HepG2 (cell line): ENCODE data around the gene FSCN2. TPM values are rescaled to one million over a fixed set of nuclear protein-coding genes. Genes with fewer than 3 reads are reported as not detected.

Experiments used
- ARNTL ChIP-seq: sonication (generic); formaldehyde crosslinking; IDR thresholded peaks from 2 replicates; pipeline ENCODE4 v1.4.0; 2020; ENCODE audit warnings: mild to moderate bottlenecking, missing genetic modification reagents
- CEBPG ChIP-seq: IDR thresholded peaks from 2 replicates; pipeline ENCODE4 v1.6.1; 2016
- FOXP1 ChIP-seq, 2 experiments: fragments of 450-650 bp in 1 of 2; IDR thresholded peaks; 2 replicates each; pipeline ENCODE4 v1.6.1; 2017 to 2018; ENCODE audit warnings: antibody characterized with exemption in 1 of 2
- GABPB1 ChIP-seq: IDR thresholded peaks from 2 replicates; pipeline ENCODE4 v1.6.1; 2016; ENCODE audit warnings: mild to moderate bottlenecking, missing genetic modification reagents, moderate library complexity, missing compliant biosample characterization
- PHF20 ChIP-seq: sonication (generic); formaldehyde crosslinking; IDR thresholded peaks from 2 replicates; pipeline ENCODE4 v1.5.0; 2020; ENCODE audit warnings: mild to moderate bottlenecking, missing genetic modification reagents
- PLRG1 ChIP-seq: fragments of 450-650 bp; conservative IDR thresholded peaks from 2 replicates; pipeline ENCODE4 v1.6.1; 2016
- POLR2AphosphoS2 ChIP-seq: IDR thresholded peaks from 2 replicates; pipeline ENCODE4 v1.6.1; 2011; ENCODE audit warnings: low read depth, low read length, improper control_type of control experiment
- RARG ChIP-seq: sonication (generic); formaldehyde crosslinking; IDR thresholded peaks from 2 replicates; pipeline ENCODE4 v1.4.0; 2020; ENCODE audit warnings: low read depth, mild to moderate bottlenecking, missing genetic modification reagents
- SOX5 ChIP-seq: IDR thresholded peaks from 2 replicates; pipeline ENCODE4 v1.6.1; 2016; ENCODE audit warnings: borderline replicate concordance
- TSC22D2 ChIP-seq: sonication (generic); formaldehyde crosslinking; IDR thresholded peaks from 2 replicates; pipeline ENCODE4 v1.5.1; 2020; ENCODE audit warnings: missing genetic modification reagents, mild to moderate bottlenecking, borderline replicate concordance
- ZFP90 ChIP-seq: sonication (generic); formaldehyde crosslinking; IDR thresholded peaks from 2 replicates; pipeline ENCODE4 v1.8.0; 2022; ENCODE audit warnings: missing genetic modification reagents, mild to moderate bottlenecking, inconsistent platforms, borderline replicate concordance
- ZFY ChIP-seq: sonication (generic); formaldehyde crosslinking; IDR thresholded peaks from 2 replicates; pipeline ENCODE4 v1.4.0; 2020; ENCODE audit warnings: missing genetic modification reagents
- ZNF143 ChIP-seq: sonication (generic); formaldehyde crosslinking; IDR thresholded peaks from 2 replicates; pipeline ENCODE4 v1.4.0; 2020; ENCODE audit warnings: missing genetic modification reagents
- ZNF207 ChIP-seq: fragments of 450-650 bp; IDR thresholded peaks from 2 replicates; pipeline ENCODE4 v1.6.1; 2016; ENCODE audit warnings: antibody characterized with exemption, borderline replicate concordance
- ZNF235 ChIP-seq: sonication (generic); formaldehyde crosslinking; IDR thresholded peaks from 2 replicates; pipeline ENCODE4 v1.8.1; 2023; ENCODE audit warnings: mild to moderate bottlenecking, missing genetic modification reagents, borderline replicate concordance
- ZNF446 ChIP-seq: sonication (generic); formaldehyde crosslinking; IDR thresholded peaks from 2 replicates; pipeline ENCODE4 v1.5.0; 2020; ENCODE audit warnings: mild to moderate bottlenecking, missing genetic modification reagents
- ZNF530 ChIP-seq: sonication (generic); formaldehyde crosslinking; IDR thresholded peaks from 2 replicates; pipeline ENCODE4 v1.5.0; 2020; ENCODE audit warnings: low read depth, mild to moderate bottlenecking, missing genetic modification reagents
- ZNF577 ChIP-seq: sonication (generic); formaldehyde crosslinking; IDR thresholded peaks from 2 replicates; pipeline ENCODE4 v1.4.0; 2020; ENCODE audit warnings: mild to moderate bottlenecking, low read depth, missing genetic modification reagents, borderline replicate concordance
- ZNF605 ChIP-seq: sonication (generic); formaldehyde crosslinking; IDR thresholded peaks from 2 replicates; pipeline ENCODE4 v1.8.0; 2022; ENCODE audit warnings: mild to moderate bottlenecking, missing genetic modification reagents
- ZNF761 ChIP-seq: sonication (generic); formaldehyde crosslinking; conservative IDR thresholded peaks from 2 replicates; pipeline ENCODE4 v1.4.0; 2020; ENCODE audit warnings: mild to moderate bottlenecking, missing genetic modification reagents
- ZNF780A ChIP-seq: sonication (generic); formaldehyde crosslinking; IDR thresholded peaks from 2 replicates; pipeline ENCODE4 v1.8.0; 2022; ENCODE audit warnings: mild to moderate bottlenecking, missing genetic modification reagents, moderate library complexity
- ZSCAN22 ChIP-seq: sonication (generic); formaldehyde crosslinking; IDR thresholded peaks from 2 replicates; pipeline ENCODE4 v1.4.0; 2020; ENCODE audit warnings: mild to moderate bottlenecking, missing genetic modification reagents
- polyA plus RNA-seq, 8 experiments: library from polyadenylated mRNA; depleted of rRNA in 3 of 8; stranded (reverse) in 7 of 8; unstranded in 1 of 8; fragments of >200 nt; fragmentation: Illumina TruSeq in 4 of 8; extraction: Trizol in 4 of 8; gene quantifications; 2 replicates each; pipeline versions ENCODE4 v1.2.1 to v1.2.3, GENCODE V29; 2011 to 2016; ENCODE audit warnings: low read depth in 4 of 8, missing spikeins in 1 of 8, mixed read lengths in 1 of 8; ENCODE audit not compliant: insufficient read depth in 1 of 8
- total RNA-seq, 5 experiments: library from RNA; depleted of rRNA; stranded (reverse); fragments of >200 nt; fragmentation: Illumina TruSeq; extraction: Trizol; gene quantifications; 2 replicates each; pipeline ENCODE4 v1.2.3, GENCODE V29; 2016; ENCODE audit warnings: low read depth in 1 of 5
- TF ChIP-seq, protein P1 (sequence below): sonication (generic); formaldehyde crosslinking; IDR thresholded peaks from 2 replicates; pipeline ENCODE4 v1.5.0; 2020; ENCODE audit warnings: mild to moderate bottlenecking, missing genetic modification reagents, borderline replicate concordance
- TF ChIP-seq, protein P2 (sequence below): sonication (generic); formaldehyde crosslinking; IDR thresholded peaks from 2 replicates; pipeline ENCODE4 v1.4.0; 2020; ENCODE audit warnings: mild to moderate bottlenecking, missing genetic modification reagents
- TF ChIP-seq, protein P3 (sequence below): sonication (generic); formaldehyde crosslinking; conservative IDR thresholded peaks from 2 replicates; pipeline ENCODE4 v1.5.0; 2020; ENCODE audit warnings: missing genetic modification reagents

Gene FSCN2
- total and polyA plus RNA-seq, 2 of the 13 experiments (the other 11 are each of a cell fraction or from before 2014, with no cell fraction given) = 0.09 TPM; not detected in 1

DNA sequence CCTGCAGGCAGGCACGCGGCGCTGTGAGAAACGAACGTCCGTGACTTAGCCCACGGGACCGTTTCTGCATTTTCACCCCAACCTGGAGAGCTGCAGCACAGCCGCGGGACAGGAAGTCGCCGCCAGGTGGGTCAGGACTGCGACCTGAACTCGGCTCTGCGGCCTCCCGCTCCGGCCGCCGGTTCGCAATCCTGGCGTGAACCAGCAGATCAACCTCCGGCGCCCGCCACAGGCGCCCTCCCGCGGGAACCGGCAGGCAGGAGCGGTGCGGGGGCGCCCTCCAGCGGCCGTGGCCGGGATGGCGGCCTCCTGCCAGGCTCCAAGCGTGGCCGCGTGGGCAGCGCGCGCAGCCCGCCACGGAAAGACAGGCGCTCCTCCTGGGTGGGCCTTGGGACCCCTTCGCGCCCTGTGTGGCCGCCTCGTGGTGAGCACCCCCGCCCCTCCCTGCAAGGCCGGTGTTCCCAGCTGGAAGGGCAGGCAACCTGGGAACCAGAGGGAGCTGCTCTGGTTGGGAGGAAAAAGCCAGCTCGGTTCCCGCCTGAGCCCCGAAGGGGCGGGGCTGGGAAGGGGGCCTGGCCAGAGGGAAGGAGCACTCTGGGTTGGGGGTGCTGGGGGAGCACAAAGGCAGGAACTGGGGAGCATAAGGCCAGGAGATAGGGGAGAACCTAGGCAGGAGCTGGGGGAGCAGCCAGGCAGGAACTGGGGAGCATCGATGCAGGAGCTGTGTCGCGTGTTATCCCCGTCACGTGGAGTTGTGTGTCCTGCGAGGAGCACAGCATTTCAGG lies 43.8 kb upstream of the FSCN2 start (continued):
- TF ChIP-seq, protein P1, sequence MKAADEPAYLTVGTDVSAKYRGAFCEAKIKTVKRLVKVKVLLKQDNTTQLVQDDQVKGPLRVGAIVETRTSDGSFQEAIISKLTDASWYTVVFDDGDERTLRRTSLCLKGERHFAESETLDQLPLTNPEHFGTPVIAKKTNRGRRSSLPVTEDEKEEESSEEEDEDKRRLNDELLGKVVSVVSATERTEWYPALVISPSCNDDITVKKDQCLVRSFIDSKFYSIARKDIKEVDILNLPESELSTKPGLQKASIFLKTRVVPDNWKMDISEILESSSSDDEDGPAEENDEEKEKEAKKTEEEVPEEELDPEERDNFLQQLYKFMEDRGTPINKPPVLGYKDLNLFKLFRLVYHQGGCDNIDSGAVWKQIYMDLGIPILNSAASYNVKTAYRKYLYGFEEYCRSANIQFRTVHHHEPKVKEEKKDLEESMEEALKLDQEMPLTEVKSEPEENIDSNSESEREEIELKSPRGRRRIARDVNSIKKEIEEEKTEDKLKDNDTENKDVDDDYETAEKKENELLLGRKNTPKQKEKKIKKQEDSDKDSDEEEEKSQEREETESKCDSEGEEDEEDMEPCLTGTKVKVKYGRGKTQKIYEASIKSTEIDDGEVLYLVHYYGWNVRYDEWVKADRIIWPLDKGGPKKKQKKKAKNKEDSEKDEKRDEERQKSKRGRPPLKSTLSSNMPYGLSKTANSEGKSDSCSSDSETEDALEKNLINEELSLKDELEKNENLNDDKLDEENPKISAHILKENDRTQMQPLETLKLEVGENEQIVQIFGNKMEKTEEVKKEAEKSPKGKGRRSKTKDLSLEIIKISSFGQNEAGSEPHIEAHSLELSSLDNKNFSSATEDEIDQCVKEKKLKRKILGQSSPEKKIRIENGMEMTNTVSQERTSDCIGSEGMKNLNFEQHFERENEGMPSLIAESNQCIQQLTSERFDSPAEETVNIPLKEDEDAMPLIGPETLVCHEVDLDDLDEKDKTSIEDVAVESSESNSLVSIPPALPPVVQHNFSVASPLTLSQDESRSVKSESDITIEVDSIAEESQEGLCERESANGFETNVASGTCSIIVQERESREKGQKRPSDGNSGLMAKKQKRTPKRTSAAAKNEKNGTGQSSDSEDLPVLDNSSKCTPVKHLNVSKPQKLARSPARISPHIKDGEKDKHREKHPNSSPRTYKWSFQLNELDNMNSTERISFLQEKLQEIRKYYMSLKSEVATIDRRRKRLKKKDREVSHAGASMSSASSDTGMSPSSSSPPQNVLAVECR = peak; percentile 84
- TF ChIP-seq, protein P2, sequence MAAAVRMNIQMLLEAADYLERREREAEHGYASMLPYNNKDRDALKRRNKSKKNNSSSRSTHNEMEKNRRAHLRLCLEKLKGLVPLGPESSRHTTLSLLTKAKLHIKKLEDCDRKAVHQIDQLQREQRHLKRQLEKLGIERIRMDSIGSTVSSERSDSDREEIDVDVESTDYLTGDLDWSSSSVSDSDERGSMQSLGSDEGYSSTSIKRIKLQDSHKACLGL = peak; percentile 76
- TF ChIP-seq PLRG1 = no peak
- TF ChIP-seq GABPB1 (CRISPR knock-in tag) = peak; percentile 83; the same call in 1 of the 2 replicates
- TF ChIP-seq ARNTL (CRISPR knock-in tag) = peak; percentile 76; the same call in 1 of the 2 replicates
- no peak for TF ChIP-seq ZNF530 (CRISPR knock-in tag)
- peak; percentile 39; the same call in 1 of the 2 replicates for TF ChIP-seq ZSCAN22 (CRISPR knock-in tag)
- TF ChIP-seq TSC22D2 (CRISPR knock-in tag) = peak; percentile 62; the same call in 1 of the 2 replicates
- TF ChIP-seq ZNF605 (CRISPR knock-in tag) = 0 out of 2 replicates have a peak, but pooled peaks have one; percentile 49
- TF ChIP-seq ZNF780A (CRISPR knock-in tag) = no peak
- TF ChIP-seq ZNF577 (CRISPR knock-in tag) = no peak
- TF ChIP-seq ZNF761 (CRISPR knock-in tag) = no peak; the same call in 1 of the 2 replicates
- no peak; the same call in 1 of the 2 replicates for TF ChIP-seq PHF20 (CRISPR knock-in tag)
- no peak for TF ChIP-seq POLR2AphosphoS2
- TF ChIP-seq ZFY (CRISPR knock-in tag) = peak; percentile 64; the same call in 1 of the 2 replicates
- TF ChIP-seq SOX5 = peak; percentile 47; the same call in 1 of the 2 replicates
- TF ChIP-seq ZNF143 (CRISPR knock-in tag) = no peak
- TF ChIP-seq ZNF207 = no peak
- no peak for TF ChIP-seq RARG (CRISPR knock-in tag)
- peak; percentile 23; the same call in 1 of the 2 replicates for TF ChIP-seq CEBPG (CRISPR knock-in tag)
- TF ChIP-seq FOXP1 (IDR thresholded peaks at IDR 0.05) = no peak
- no peak for TF ChIP-seq FOXP1 (CRISPR knock-in tag; IDR thresholded peaks at IDR 0.05)
- peak; percentile 61; the same call in 1 of the 2 replicates for TF ChIP-seq ZFP90
- TF ChIP-seq, protein P3, sequence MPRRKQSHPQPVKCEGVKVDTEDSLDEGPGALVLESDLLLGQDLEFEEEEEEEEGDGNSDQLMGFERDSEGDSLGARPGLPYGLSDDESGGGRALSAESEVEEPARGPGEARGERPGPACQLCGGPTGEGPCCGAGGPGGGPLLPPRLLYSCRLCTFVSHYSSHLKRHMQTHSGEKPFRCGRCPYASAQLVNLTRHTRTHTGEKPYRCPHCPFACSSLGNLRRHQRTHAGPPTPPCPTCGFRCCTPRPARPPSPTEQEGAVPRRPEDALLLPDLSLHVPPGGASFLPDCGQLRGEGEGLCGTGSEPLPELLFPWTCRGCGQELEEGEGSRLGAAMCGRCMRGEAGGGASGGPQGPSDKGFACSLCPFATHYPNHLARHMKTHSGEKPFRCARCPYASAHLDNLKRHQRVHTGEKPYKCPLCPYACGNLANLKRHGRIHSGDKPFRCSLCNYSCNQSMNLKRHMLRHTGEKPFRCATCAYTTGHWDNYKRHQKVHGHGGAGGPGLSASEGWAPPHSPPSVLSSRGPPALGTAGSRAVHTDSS = peak; percentile 71; the same call in 1 of the 2 replicates
- TF ChIP-seq ZNF235 (CRISPR knock-in tag) = no peak
- peak; percentile 64; the same call in 1 of the 2 replicates for TF ChIP-seq ZNF446
